ENCODE results near the gene KCTD15. TPM values are rescaled to one million over a fixed set of nuclear protein-coding genes. Genes with fewer than 3 reads are reported as not detected.

The KCTD15 gene
- total RNA-seq, 1 donor from 2014 or later = 86.8 TPM

- no peaks in the 10 kb centered on the region for H3K4me1 Mint-ChIP-seq (ENCODE audit: unreplicated experiment)
- H3K27me3 Mint-ChIP-seq (ENCODE audit: unreplicated experiment) = peaks cover 39% of the 10 kb centered on the region
- H3K27ac Mint-ChIP-seq (ENCODE audit: unreplicated experiment) = no peak overlapping the region
- peaks cover 5% of the 10 kb centered on the region for H3K9me3 Mint-ChIP-seq (ENCODE audit: unreplicated experiment)
- no peak overlapping the region for H3K4me3 Mint-ChIP-seq (ENCODE audit: unreplicated experiment)
- no peaks in the 10 kb centered on the region for H3K36me3 Mint-ChIP-seq (ENCODE audit: unreplicated experiment)
- peak; percentile 51 for DNase-seq (ENCODE audit: extremely low spot score, unreplicated experiment)
- TF ChIP-seq CTCF (IDR thresholded peaks at IDR 0.05) = no peak
These were observed 44.1 kb downstream of the KCTD15 start for GRCh38 chr19:33840783-33841182.

DNA sequence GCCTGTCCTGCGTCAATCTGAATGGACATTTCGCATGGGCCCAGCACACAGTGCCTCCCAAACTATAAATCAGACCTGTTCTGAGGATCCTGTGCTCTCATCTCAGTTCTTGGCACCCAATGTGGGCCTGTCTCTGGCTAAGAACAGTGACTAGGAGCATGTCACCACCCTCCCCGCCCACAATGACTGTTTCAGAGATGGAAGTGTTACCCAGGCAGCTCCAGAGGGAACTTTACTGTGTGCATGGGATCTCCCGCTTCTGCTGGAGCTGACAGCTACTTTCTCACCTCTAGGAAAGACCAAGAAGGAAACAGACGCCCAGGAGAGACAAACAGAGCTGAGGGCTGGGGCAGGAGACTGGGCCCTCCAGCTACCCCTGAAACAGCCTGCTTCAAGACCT lies 45.0 kb downstream of the KCTD15 start:
- Mint-ChIP-seq H3K4me1 (ENCODE audit: unreplicated experiment) (no peaks in the 10 kb centered on the region), H3K27me3 (ENCODE audit: unreplicated experiment) (peaks cover 38% of the 10 kb centered on the region), H3K4me3 (ENCODE audit: unreplicated experiment) (no peak overlapping the region), H3K36me3 (ENCODE audit: unreplicated experiment) (no peaks in the 10 kb centered on the region), H3K9me3 (ENCODE audit: unreplicated experiment) (no peaks in the 10 kb centered on the region), H3K27ac (ENCODE audit: unreplicated experiment) (no peak overlapping the region)
- DNase-seq (ENCODE audit: extremely low spot score, unreplicated experiment) = peak; percentile 54
- no peak for TF ChIP-seq CTCF (IDR thresholded peaks at IDR 0.05)

GRCh38 chr19:33844478-33844877 lies 47.8 kb downstream of the KCTD15 start:
- Mint-ChIP-seq H3K36me3 (ENCODE audit: unreplicated experiment) (no peaks in the 10 kb centered on the region), H3K27ac (ENCODE audit: unreplicated experiment) (no peak overlapping the region), H3K4me1 (ENCODE audit: unreplicated experiment) (no peaks in the 10 kb centered on the region), H3K9me3 (ENCODE audit: unreplicated experiment) (no peaks in the 10 kb centered on the region), H3K4me3 (ENCODE audit: unreplicated experiment) (no peak overlapping the region), H3K27me3 (ENCODE audit: unreplicated experiment) (peaks cover 32% of the 10 kb centered on the region)
- TF ChIP-seq CTCF (IDR thresholded peaks at IDR 0.05) = no peak
- no peak for DNase-seq (ENCODE audit: extremely low spot score, unreplicated experiment)

DNA sequence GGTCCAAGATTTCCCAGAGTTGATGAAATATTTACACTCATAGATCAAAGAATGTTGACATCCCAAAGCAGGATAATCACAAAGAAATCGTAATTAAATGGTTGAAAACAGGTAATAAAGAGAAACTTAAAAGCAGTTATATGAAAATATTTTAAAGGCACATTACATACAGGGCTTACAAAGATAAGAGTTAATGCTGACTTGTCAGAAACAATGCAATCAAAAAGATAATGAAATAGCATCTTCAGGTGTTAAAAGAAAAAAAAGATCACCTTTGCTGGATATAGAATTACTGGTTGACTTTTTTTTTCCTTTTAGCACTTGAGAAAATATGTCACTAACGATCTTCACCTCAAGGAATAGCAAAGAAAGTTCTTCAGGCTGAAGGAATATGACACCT lies 48.8 kb downstream of the KCTD15 start:
- peaks cover 2% of the 10 kb centered on the region for H3K36me3 Mint-ChIP-seq (ENCODE audit: unreplicated experiment)
- H3K9me3 Mint-ChIP-seq (ENCODE audit: unreplicated experiment) = peaks cover 4% of the 10 kb centered on the region
- no peaks in the 10 kb centered on the region for H3K4me1 Mint-ChIP-seq (ENCODE audit: unreplicated experiment)
- peaks cover 32% of the 10 kb centered on the region for H3K27me3 Mint-ChIP-seq (ENCODE audit: unreplicated experiment)
- no peak for DNase-seq (ENCODE audit: extremely low spot score, unreplicated experiment)
- no peak overlapping the region for H3K4me3 Mint-ChIP-seq (ENCODE audit: unreplicated experiment)
- TF ChIP-seq CTCF (IDR thresholded peaks at IDR 0.05) = no peak
- H3K27ac Mint-ChIP-seq (ENCODE audit: unreplicated experiment) = no peak overlapping the region

GRCh38 chr19:33849551-33850147 lies 53.0 kb downstream of the KCTD15 start:
- peaks cover 14% of the 10 kb centered on the region for H3K9me3 Mint-ChIP-seq (ENCODE audit: unreplicated experiment)
- TF ChIP-seq CTCF (IDR thresholded peaks at IDR 0.05) = no peak
- H3K27me3 Mint-ChIP-seq (ENCODE audit: unreplicated experiment) = peaks cover 20% of the 10 kb centered on the region
- H3K4me3 Mint-ChIP-seq (ENCODE audit: unreplicated experiment) = no peak overlapping the region
- no peaks in the 10 kb centered on the region for H3K4me1 Mint-ChIP-seq (ENCODE audit: unreplicated experiment)
- H3K27ac Mint-ChIP-seq (ENCODE audit: unreplicated experiment) = no peak overlapping the region
- peaks cover 5% of the 10 kb centered on the region for H3K36me3 Mint-ChIP-seq (ENCODE audit: unreplicated experiment)
- peak; percentile 76 for DNase-seq (ENCODE audit: extremely low spot score, unreplicated experiment)

Data from osteocyte (in vitro differentiated cells).